Cardiac septum (tissue), 1 donor: ENCODE results near the gene PHRF1. TPM values are rescaled to one million over a fixed set of nuclear protein-coding genes. Genes with fewer than 3 reads are reported as not detected.
A peak's percentile ranks its signal among the peaks of the same experiment; 100 is the strongest.
"Not testable (repeated sequence)": the region's sequence is repeated elsewhere in the genome, so short reads cannot be mapped to it uniquely, and the experiment has no call there.

Experiments used
- DNase-seq: peaks from one replicate; pipeline ENCODE4 v3.0.0-alpha.2; 2020; ENCODE audit warnings: low spot score
- intact Hi-C: fragments of 100-400 bp; cut with DNase I; formaldehyde crosslinking; loops from one replicate; pipeline ENCODE4 v1.14.0; 2022
- total RNA-seq: library from RNA; stranded (reverse); fragmentation: NEBNext Ultra II Directional; extraction: Animal tissue kit (Norgen Biotek cat#: 25700); gene quantifications from one replicate; pipeline ENCODE4 v1.2.1, GENCODE V29; 2021
- donor health status: DM: no; HTN: no; CAD: no.

The PHRF1 gene
- total RNA-seq, 1 donor from 2014 or later: 20.9 TPM

GRCh38 chr11:567629-568292 lies 8.5 kb upstream of the PHRF1 start:
- DNase-seq: no peak
- intact Hi-C loops: no loop called here

DNA sequence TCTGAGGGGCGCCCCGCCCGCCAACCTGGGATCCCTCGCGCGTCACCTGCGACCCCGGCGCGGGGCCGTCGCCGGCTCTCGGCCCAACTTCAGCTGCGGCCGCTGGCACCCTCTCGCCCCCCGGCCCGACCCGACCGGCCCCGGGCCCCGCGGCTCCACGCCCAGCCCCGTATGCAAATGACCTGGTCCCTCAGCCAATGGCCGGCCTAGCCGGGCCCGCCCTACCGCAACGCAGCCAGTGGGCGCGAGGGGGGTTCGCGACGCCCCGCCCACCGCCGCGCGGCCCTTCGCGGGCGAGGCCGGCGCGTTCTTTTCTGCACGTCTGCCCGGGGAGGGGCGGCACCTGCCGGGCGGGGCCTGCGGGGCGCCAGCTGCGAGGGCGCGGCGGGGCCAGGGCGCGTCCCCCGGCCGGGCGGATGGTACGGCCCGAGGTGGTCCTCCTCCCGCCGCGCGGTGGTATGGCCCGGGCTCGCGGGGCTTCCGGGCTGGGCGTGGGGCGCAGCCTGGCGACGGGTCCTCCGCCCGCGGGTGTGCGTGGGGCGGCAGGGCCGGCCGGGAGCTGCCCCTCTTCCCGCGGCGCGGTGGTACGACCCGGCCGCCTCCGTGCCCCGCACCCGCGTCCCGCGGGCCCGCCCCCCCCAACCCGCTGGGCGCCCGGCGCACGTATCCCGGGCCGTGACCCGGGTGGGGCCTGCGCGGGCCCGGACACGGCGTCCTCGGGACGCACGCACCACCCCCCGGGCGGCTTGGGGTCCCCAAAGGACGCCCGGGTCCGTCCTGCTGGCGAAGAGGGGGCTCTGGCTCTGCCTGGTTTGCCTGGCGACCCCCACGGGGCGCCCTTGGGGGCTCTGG lies 7.7 kb upstream of the PHRF1 start:
- peak; percentile 96 for DNase-seq
- intact Hi-C loops: no loop called here

DNA sequence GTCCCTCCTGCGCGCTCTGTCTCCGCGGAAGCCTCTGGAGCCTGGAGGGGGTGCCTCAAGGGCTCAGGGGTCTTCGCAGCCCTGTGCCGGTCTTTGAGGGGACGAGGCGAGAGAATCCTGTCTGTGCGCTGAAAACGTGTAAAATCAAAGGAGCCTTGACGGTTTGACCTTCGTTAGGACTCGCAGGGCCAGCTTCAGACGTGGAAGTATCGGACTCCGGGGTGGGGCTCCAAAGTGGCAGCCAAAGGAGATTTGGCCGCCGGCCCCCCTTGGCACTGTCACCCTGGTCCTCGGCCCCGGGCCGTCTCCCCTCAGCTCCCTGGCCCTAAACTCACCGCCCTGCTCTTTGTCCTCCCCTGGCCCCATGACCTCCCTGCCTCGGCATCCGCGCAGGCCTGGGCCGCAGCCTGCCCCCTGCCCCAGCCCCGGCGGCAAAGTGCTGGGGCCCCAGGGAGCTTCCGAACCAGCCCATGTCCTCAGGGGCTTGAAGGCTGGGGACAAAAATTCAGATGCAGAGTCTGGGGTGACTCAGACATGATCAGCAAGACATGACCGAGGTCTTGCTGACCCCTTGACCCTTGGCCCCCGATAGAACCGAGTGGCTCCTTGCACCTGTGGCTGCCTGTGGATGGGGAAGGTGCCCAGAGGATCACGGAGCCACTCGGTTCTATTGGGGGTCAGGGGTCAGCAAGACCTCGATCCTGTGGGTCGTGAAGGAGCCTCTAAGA lies 6.9 kb upstream of the PHRF1 start:
- DNase-seq: no peak
- intact Hi-C loops: no loop called here

GRCh38 chr11:571802-572185 lies 4.5 kb upstream of the PHRF1 start:
- intact Hi-C loops: no loop called here
- DNase-seq: no peak

DNA sequence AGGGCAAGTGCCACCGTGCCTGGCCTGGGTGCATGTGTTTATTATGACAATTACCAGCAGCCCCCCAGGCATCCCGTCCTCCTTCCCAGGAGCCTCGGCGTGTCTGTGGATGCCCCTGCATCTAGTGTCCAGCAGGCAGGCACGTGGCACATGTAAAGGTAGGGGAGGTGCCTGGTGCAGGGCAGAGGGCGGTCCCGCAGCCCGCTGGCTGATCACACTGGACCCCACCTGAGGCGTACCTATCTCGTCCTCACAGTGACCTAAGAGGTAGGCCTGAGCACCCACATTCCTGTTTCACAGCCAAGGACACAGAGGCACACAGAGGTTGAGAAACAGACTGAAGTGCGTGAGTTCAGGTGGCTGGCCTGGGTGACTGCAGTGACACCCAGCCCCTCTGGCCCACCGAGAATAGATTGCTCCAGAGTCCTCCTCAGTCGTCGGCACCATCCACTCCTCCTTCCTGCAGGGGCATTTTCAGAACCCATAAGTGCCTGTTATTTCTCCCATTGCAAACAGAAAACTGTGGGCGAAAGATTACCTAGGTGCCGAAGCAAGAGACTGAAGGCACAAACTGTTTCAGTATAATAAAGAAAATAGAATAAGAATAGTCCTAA lies 3.0 kb upstream of the PHRF1 start:
- no peak for DNase-seq
- intact Hi-C loops: no loop called here

DNA sequence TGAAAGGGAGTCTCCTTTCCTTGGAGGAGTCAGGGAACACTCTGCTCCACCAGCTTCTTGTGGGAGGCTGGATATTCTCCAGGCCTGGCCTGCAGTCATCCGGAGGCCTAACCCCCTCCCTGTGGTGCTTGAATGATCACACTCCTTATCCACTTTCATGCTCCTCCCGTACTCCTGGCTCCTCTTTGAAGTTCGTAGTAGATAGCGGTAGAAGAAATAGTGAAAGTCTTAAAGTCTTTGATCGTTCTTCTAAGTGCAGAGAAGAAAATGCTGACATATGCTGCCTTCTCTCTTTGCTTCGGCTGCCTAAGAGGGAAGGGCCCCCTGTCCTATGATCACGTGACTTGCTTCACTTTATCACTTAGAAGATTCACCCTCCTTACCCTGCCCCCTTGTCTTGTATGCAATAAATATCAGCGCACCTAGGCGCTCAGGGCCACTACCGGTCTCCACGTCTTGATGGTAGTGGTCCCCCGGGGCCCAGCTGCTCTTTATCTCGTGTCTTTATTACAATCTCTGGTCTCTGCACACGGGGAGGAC lies 2.2 kb upstream of the PHRF1 start:
- intact Hi-C loops: not testable (repeated sequence)

DNA sequence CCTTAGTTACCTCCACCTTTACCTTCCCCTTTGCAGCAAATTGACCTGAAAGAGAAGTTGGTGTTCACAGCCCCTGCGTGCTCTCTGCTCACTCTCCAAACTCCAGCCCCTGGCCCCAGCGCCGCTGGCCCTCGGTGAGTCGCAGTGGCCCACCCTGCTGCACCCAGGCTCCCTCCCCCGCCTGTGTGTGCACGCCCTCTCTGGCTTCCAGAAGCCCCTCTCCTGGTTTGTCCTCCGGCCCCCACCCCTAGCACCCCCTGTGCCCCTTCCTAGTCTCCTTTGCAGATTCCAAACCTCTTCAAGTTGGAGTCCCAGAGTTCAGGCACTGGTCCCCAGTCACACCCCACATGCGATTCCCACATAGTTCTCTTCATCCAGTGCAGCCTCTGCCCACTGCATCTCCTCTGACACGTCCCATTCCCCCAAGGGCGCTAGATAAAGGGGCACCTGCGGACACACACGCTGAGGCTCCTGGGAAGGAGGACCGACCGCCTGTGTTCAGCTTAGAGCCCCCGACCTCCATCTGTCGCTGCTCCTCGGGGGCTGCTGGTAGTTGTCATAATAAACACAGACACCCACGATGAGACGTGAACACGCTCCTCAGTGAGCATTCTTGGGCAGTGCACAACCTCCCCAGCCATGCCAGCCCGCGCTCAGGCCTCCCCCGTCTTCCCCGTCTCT lies 1.5 kb upstream of the PHRF1 start:
- no peak for DNase-seq
- intact Hi-C loops: loop anchor here (5.0 kb wide), 1 partner anchor 43 kb away; the partner anchor contains the start of gene IRF7

More for the DNA sequence above, 2.2 kb upstream of the PHRF1 start:
- DNase-seq: not testable (repeated sequence)

DNA sequence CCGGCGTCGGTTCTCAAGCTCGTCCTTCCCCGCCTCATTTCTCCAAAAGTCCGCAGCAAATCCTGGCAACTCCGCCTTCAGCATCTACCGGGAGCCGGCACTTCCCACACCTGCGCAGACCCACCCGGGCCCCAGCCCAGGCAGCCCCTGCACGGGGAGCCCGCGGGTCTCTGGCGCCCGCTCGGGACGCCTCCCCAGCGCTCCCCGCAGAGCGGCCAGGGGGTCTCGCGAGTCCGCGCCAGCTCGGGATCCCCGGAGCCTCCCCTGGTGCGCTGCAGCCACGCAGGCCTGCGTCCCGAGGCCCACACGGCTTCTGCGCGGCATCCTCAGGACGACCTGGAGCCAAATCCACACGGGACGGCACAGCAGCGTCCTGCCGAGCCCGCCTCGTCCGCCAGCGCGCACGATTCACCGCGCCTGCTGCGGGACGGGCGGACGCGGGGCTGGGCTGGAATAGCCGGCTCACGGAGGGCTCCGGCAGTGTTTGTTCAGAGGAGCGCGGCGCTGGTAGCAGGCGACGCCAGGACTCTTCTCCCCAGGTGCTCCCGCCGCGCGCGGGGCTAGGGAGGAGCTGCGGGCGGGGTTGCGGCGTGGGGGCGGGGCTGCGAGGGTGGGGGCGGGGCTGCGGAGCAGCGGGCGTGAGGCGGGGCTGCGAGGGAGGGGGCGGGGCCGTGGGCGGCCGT lies 816 bp upstream of the PHRF1 start:
- no peak for DNase-seq
- intact Hi-C loops: loop anchor here (5.0 kb wide), 1 partner anchor 42 kb away; the partner anchor contains the start of gene IRF7

- intact Hi-C loops: loop anchor here (1.0 to 5.0 kb wide), 2 partner anchors 40 to 42 kb away; partner anchors contain the start of genes HRAS and IRF7
- no peak for DNase-seq
Observed at GRCh38 chr11:576811-577610, 741 bp downstream of the PHRF1 start.

DNA sequence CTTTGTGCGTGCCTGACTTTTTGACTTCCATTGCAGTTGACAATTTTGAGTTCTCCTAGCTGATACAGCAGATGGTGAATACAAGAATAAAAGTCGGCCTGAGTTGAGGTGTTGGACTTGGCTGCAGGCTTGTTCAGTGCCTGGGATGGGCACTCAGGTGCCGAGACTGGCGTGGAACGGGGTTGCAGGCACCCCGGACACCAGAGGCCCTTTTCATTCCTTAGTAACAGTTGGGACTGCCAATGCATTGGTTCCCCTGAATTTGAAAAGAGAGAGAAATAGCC lies 1.3 kb downstream of the PHRF1 start:
- DNase-seq: no peak
- intact Hi-C loops: loop anchor here (5.0 kb wide), 1 partner anchor 40 kb away; the partner anchor contains the start of gene IRF7

GRCh38 chr11:578276-579035 lies 2.2 kb downstream of the PHRF1 start:
- intact Hi-C loops: loop anchor here (5.0 kb wide), 1 partner anchor 39 kb away; the partner anchor contains the start of gene IRF7
- no peak for DNase-seq

- intact Hi-C loops: loop anchor here (5.0 kb wide), 1 partner anchor 37 kb away; the partner anchor contains the start of gene IRF7
- no peak for DNase-seq
Observed at GRCh38 chr11:579830-580601, 3.7 kb downstream of the PHRF1 start.

DNA sequence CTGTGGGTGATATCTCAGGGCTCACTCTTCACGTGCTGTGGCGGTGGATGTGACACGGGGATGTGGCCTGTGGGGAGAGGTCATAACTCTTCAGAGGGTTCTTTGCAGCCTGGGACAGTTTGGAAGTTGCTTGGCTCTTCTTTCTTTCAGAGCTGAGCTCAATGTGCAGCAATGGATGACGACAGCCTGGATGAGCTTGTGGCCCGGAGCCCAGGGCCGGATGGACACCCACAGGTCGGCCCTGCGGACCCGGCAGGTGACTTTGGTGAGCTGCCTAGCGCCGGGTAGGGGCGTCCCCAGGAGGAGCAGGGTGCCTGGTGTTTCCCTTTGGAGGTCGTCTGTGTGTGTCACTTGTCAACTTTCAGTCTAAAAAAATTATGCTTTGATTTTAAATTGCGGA lies 5.1 kb downstream of the PHRF1 start:
- DNase-seq: no peak
- intact Hi-C loops: no loop called here

GRCh38 chr11:581752-582151 lies 5.5 kb downstream of the PHRF1 start:
- intact Hi-C loops: no loop called here
- DNase-seq: no peak

DNA sequence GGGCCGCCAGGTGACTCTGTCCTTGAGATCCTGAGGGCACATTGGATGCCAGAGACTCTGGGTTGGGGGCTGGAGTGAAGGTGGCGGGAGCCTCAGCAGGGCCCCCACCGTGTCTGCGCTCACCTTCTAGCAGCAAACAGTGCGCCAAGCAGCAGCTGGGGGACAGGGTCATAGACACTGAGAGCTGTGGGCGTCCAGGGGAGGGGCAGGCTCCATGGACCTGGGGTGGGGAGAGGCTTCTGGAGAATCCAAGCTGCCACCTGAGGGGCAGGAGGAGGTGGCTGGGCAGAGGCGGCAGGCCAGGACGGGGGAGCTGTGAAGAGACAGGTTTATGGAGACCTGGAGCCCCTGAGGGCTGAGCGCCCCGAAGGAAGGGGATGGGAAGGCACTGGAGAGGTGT lies 8.0 kb downstream of the PHRF1 start:
- intact Hi-C loops: no loop called here
- DNase-seq: no peak
